Nephron progenitor cell (in vitro differentiated cells): ENCODE results near the gene PPL.

Experiments
- DNase-seq: peaks from one replicate; pipeline ENCODE4 v3.0.0; 2021
- H3K27ac Mint-ChIP-seq: 2 replicates; pipeline ENCODE4 v1.8.0; 2021; ENCODE audit warnings: mild to moderate bottlenecking, moderate library complexity, mixed read lengths
- H3K27me3 Mint-ChIP-seq: 2 replicates; pipeline ENCODE4 v1.8.0; 2021; ENCODE audit warnings: mild to moderate bottlenecking, low read depth, mixed read lengths; ENCODE audit not compliant: poor library complexity
- H3K36me3 Mint-ChIP-seq: 2 replicates; pipeline ENCODE4 v1.8.0; 2021; ENCODE audit warnings: low read depth, mixed read lengths
- H3K4me1 Mint-ChIP-seq: 2 replicates; pipeline ENCODE4 v1.8.0; 2021; ENCODE audit warnings: mixed read lengths
- H3K4me3 Mint-ChIP-seq: 2 replicates; pipeline ENCODE4 v1.8.0; 2021; ENCODE audit warnings: mild to moderate bottlenecking, moderate library complexity, mixed read lengths
- H3K9me3 Mint-ChIP-seq: 2 replicates; pipeline ENCODE4 v1.8.0; 2021; ENCODE audit warnings: mild to moderate bottlenecking, moderate library complexity, mixed read lengths
- CTCF ChIP-seq: fragments of 200-600 bp; sonication (generic); IDR thresholded peaks from 2 replicates; pipeline ENCODE4 v1.5.0; 2021; ENCODE audit warnings: antibody characterized with exemption

The PPL gene

GRCh38 chr16:4888428-4889135 lies 48.4 kb downstream of the PPL start:
- Mint-ChIP-seq H3K27me3 (no peaks in the 10 kb centered on the region), H3K27ac (peak overlapping the region; percentile 71), H3K9me3 (no peaks in the 10 kb centered on the region), H3K36me3 (peaks cover 37% of the 10 kb centered on the region), H3K4me1 (peaks cover 6% of the 10 kb centered on the region), H3K4me3 (no peak overlapping the region)
- no peak for DNase-seq
- no peak for TF ChIP-seq CTCF

GRCh38 chr16:4886151-4886550 lies 50.8 kb downstream of the PPL start:
- Mint-ChIP-seq H3K9me3 (no peaks in the 10 kb centered on the region), H3K27me3 (peaks cover 3% of the 10 kb centered on the region), H3K36me3 (peaks cover 59% of the 10 kb centered on the region), H3K4me1 (no peaks in the 10 kb centered on the region), H3K4me3 (no peak overlapping the region), H3K27ac (peak overlapping the region; percentile 79)
- no peak for TF ChIP-seq CTCF
- DNase-seq: no peak

GRCh38 chr16:4884972-4885874 lies 51.7 kb downstream of the PPL start:
- peaks cover 66% of the 10 kb centered on the region for H3K36me3 Mint-ChIP-seq
- H3K4me1 Mint-ChIP-seq: no peaks in the 10 kb centered on the region
- TF ChIP-seq CTCF: no peak
- H3K27me3 Mint-ChIP-seq: peaks cover 3% of the 10 kb centered on the region
- no peak for DNase-seq
- H3K27ac Mint-ChIP-seq: peak overlapping the region; percentile 88
- H3K4me3 Mint-ChIP-seq: no peak overlapping the region
- H3K9me3 Mint-ChIP-seq: no peaks in the 10 kb centered on the region

- no peak for DNase-seq
- Mint-ChIP-seq H3K4me1 (no peaks in the 10 kb centered on the region), H3K27me3 (peaks cover 3% of the 10 kb centered on the region), H3K4me3 (no peak overlapping the region), H3K9me3 (no peaks in the 10 kb centered on the region), H3K27ac (no peak overlapping the region), H3K36me3 (peaks cover 72% of the 10 kb centered on the region)
- no peak for TF ChIP-seq CTCF
These were observed 52.7 kb downstream of the PPL start for GRCh38 chr16:4884209-4884608.

- H3K36me3 Mint-ChIP-seq: peaks cover 76% of the 10 kb centered on the region
- no peak for DNase-seq
- no peak overlapping the region for H3K27ac Mint-ChIP-seq
- no peaks in the 10 kb centered on the region for H3K9me3 Mint-ChIP-seq
- no peak overlapping the region for H3K4me3 Mint-ChIP-seq
- H3K4me1 Mint-ChIP-seq: no peaks in the 10 kb centered on the region
- TF ChIP-seq CTCF: no peak
- H3K27me3 Mint-ChIP-seq: peaks cover 3% of the 10 kb centered on the region
These were observed 53.4 kb downstream of the PPL start for GRCh38 chr16:4883501-4883900.
